HCT116 (cell line): Measurements from ENCODE around the gene GRM1. TPM values are rescaled to one million over a fixed set of nuclear protein-coding genes. Genes with fewer than 3 reads are reported as not detected.

Experiments
- ATAC-seq: fragments of 200-7000 bp; cut with Tn5 transposase; 2 replicates; pipeline ENCODE4 v1.9.1; 2020; ENCODE audit warnings: mild to moderate bottlenecking, moderate library complexity
- BruUV-seq: library from RNA; stranded (reverse); fragments of 400-500 nt; replicated peaks from 2 replicates; lab custom pipeline; 2021; lab: Mats Ljungman, UMichigan
- CTCF ChIA-PET: fragments of 300-600 bp; sonication (Branson Sonifier 250); formaldehyde crosslinking; loops from one replicate; lab custom pipeline; 2021; ENCODE audit warnings: antibody characterized with exemption; lab: Charles Lee
- POLR2A ChIA-PET: fragments of 300-600, 350-600 bp; sonication (Branson Sonifier 250); formaldehyde crosslinking; loops from one replicate; lab custom pipeline; 2021; ENCODE audit warnings: antibody characterized with exemption; lab: Charles Lee
- RAD21 ChIA-PET, 2 experiments: fragments of 300-600 bp; sonication (Branson Sonifier 250); formaldehyde crosslinking; loops; one replicate each; lab custom pipeline; 2023; ENCODE audit warnings: low total read pairs in 2 of 2; ENCODE audit not compliant: uncharacterized antibody in 2 of 2, unreplicated experiment in 2 of 2, low non-redundant PET in 1 of 2; lab: Charles Lee
- DNase-seq: peaks from one replicate; pipeline ENCODE4 v3.0.0-alpha.2; 2010; ENCODE audit warnings: low read depth, low spot score
- H2AFZ ChIP-seq: fragments of 200-600 bp; shearing (Covaris generic), sonication (generic); 2 replicates; pipeline ENCODE4 v1.6.1; 2017; ENCODE audit warnings: low read depth, mixed run types, mixed read lengths, antibody characterized with exemption, low read length; ENCODE audit not compliant: poor library complexity, severe bottlenecking
- H3K27ac ChIP-seq: 2 replicates; pipeline ENCODE4 v1.5.1; 2012; ENCODE audit warnings: low read depth, low read length
- H3K27me3 ChIP-seq: fragments of 200-600 bp; sonication (generic); 2 replicates; pipeline ENCODE4 v1.6.1; 2016; ENCODE audit warnings: mixed run types, low read length, mixed read lengths; ENCODE audit not compliant: insufficient read depth
- H3K36me3 ChIP-seq, 2 experiments: fragments of 200-500 bp in 1 of 2; fragments of 200-600 bp in 1 of 2; sonication (Bioruptor generic) in 1 of 2; sonication (generic) in 1 of 2; 2 replicates each; pipeline versions ENCODE4 v1.5.1 to v1.6.1; 2014 to 2016; ENCODE audit warnings: low read length in 2 of 2, inconsistent platforms in 1 of 2, mixed read lengths in 1 of 2, mixed run types in 1 of 2; ENCODE audit not compliant: insufficient read depth in 2 of 2, control insufficient read depth in 1 of 2
- H3K4me1 ChIP-seq, 2 experiments: fragments of 200-600 bp in 1 of 2; sonication (generic) in 1 of 2; 2 replicates each; pipeline versions ENCODE4 v1.5.1 to v1.6.1; 2012 to 2017; ENCODE audit warnings: low read length in 2 of 2, inconsistent platforms in 1 of 2, mild to moderate bottlenecking in 1 of 2, mixed read lengths in 1 of 2, mixed run types in 1 of 2, moderate library complexity in 1 of 2; ENCODE audit not compliant: insufficient read depth in 2 of 2, control insufficient read depth in 1 of 2
- H3K4me2 ChIP-seq: fragments of 200-600 bp; sonication (generic); 2 replicates; pipeline ENCODE4 v1.6.1; 2017; ENCODE audit warnings: mixed run types, low read length, mixed read lengths
- H3K4me3 ChIP-seq, 2 experiments: fragments of 200-600 bp in 1 of 2; sonication (generic) in 1 of 2; replicated peaks in 1 of 2; 2 replicates each; pipeline ENCODE4 v1.5.1; 2011 to 2016; ENCODE audit warnings: low read length in 2 of 2, control low read depth in 1 of 2, low read depth in 1 of 2, mild to moderate bottlenecking in 1 of 2, mixed read lengths in 1 of 2, mixed run types in 1 of 2
- H3K79me2 ChIP-seq: fragments of 200-600 bp; sonication (generic); 2 replicates; pipeline ENCODE4 v1.6.1; 2017; ENCODE audit warnings: mild to moderate bottlenecking, mixed run types, low read length, moderate library complexity, mixed read lengths; ENCODE audit not compliant: insufficient read depth
- H3K9ac ChIP-seq: fragments of 200-600 bp; sonication (generic); 2 replicates; pipeline ENCODE4 v1.6.1; 2016; ENCODE audit warnings: low read length, mixed read lengths
- H3K9me2 ChIP-seq: fragments of 200-600 bp; sonication (generic), shearing (Covaris generic); 2 replicates; pipeline ENCODE4 v1.6.1; 2017; ENCODE audit warnings: mixed run types, mild to moderate bottlenecking, moderate library complexity; ENCODE audit not compliant: insufficient read depth
- H3K9me3 ChIP-seq, 2 experiments: fragments of 200-500 bp in 1 of 2; fragments of 200-600 bp in 1 of 2; sonication (Bioruptor generic) in 1 of 2; sonication (generic) in 1 of 2; 2 replicates each; pipeline ENCODE4 v1.6.1; 2014 to 2017; ENCODE audit warnings: low read length in 2 of 2, mixed read lengths in 2 of 2, inconsistent platforms in 1 of 2, low read depth in 1 of 2, mild to moderate bottlenecking in 1 of 2, mixed run types in 1 of 2, moderate library complexity in 1 of 2; ENCODE audit not compliant: control insufficient read depth in 1 of 2, insufficient read depth in 1 of 2
- H4K20me1 ChIP-seq: fragments of 200-600 bp; sonication (generic), shearing (Covaris generic); 2 replicates; pipeline ENCODE4 v1.6.1; 2017; ENCODE audit warnings: mixed run types, mild to moderate bottlenecking, moderate library complexity; ENCODE audit not compliant: insufficient read depth
- ATF3 ChIP-seq: IDR thresholded peaks from 2 replicates; pipeline ENCODE4 v1.6.1; 2012
- CBX3 ChIP-seq: IDR thresholded peaks from 2 replicates; pipeline ENCODE4 v1.6.1; 2012; ENCODE audit warnings: low read depth
- ELF1 ChIP-seq: IDR thresholded peaks from 2 replicates; pipeline ENCODE4 v1.6.1; 2012; ENCODE audit warnings: low read depth, borderline replicate concordance
- FOSL1 ChIP-seq: IDR thresholded peaks from 2 replicates; pipeline ENCODE4 v1.6.1; 2012; ENCODE audit warnings: low read depth
- JUND ChIP-seq: IDR thresholded peaks from 2 replicates; pipeline ENCODE4 v1.6.1; 2012
- RAD21 ChIP-seq: IDR thresholded peaks from 2 replicates; pipeline ENCODE4 v1.6.1; 2012; ENCODE audit warnings: low read depth, mild to moderate bottlenecking
- REST ChIP-seq: IDR thresholded peaks from 2 replicates; pipeline ENCODE4 v1.6.1; 2012; ENCODE audit warnings: low read depth
- SP1 ChIP-seq: IDR thresholded peaks from 2 replicates; pipeline ENCODE4 v1.6.1; 2012; ENCODE audit warnings: low read depth
- YY1 ChIP-seq: IDR thresholded peaks from 2 replicates; pipeline ENCODE4 v1.6.1; 2011; ENCODE audit warnings: low read length, low read depth, moderate library complexity, mild to moderate bottlenecking; ENCODE audit not compliant: insufficient replicate concordance; ENCODE audit errors: extremely low read depth
- ZNF274 ChIP-seq: fragments of 200-500 bp; sonication (Bioruptor generic); IDR thresholded peaks from 2 replicates; pipeline ENCODE4 v1.6.1; 2014; ENCODE audit warnings: mild to moderate bottlenecking, low read depth, low read length, inconsistent platforms
- intact Hi-C: fragments of 100-400 bp; cut with micrococcal nuclease; formaldehyde crosslinking; loops from 2 replicates; pipeline ENCODE4 v1.10.0; 2022
- total RNA-seq: library from RNA; stranded (reverse); gene quantifications from one replicate; pipeline ENCODE4 v1.2.1, GENCODE V29; 2021; ENCODE audit not compliant: unreplicated experiment
- TF ChIP-seq, protein P1 (sequence below): IDR thresholded peaks from 2 replicates; pipeline ENCODE4 v1.6.1; 2011; ENCODE audit warnings: mild to moderate bottlenecking, low read length, moderate library complexity; ENCODE audit not compliant: insufficient replicate concordance; ENCODE audit errors: extremely low read depth
- TF ChIP-seq, protein P2 (sequence below), 3 experiments: fragments of 200-600 bp in 1 of 3; sonication (generic) in 1 of 3; IDR thresholded peaks in 2 of 3; conservative IDR thresholded peaks in 1 of 3; 2 replicates each; pipeline ENCODE4 v1.5.1; 2012 to 2017; ENCODE audit warnings: low read depth in 2 of 3, low read length in 2 of 3, antibody characterized with exemption in 1 of 3, borderline replicate concordance in 1 of 3, control low read depth in 1 of 3, mild to moderate bottlenecking in 1 of 3, mixed read lengths in 1 of 3, mixed run types in 1 of 3, moderate library complexity in 1 of 3; ENCODE audit not compliant: insufficient read depth in 1 of 3

Gene GRM1
- total RNA-seq, 1 experiment from 2014 or later: not detected

GRCh38 chr6:146103416-146104072, 74.7 kb downstream of the GRM1 start:
- no TSS peak for BruUV-seq
- ChIA-PET CTCF (no interaction called here), RAD21 (no interaction called here), POLR2A (no interaction called here)
- Histone ChIP-seq H3K27ac (no peak overlapping the region), H3K36me3 (no peaks in the 10 kb centered on the region), H3K79me2 (no peaks in the 10 kb centered on the region), H2AFZ (no peak overlapping the region), H3K4me2 (no peak overlapping the region), H3K9me3 (no peaks in the 10 kb centered on the region), H3K4me3 (no peak overlapping the region), H3K27me3 (peaks cover 11% of the 10 kb centered on the region; the same call in 1 of the 2 replicates), H4K20me1 (no peaks in the 10 kb centered on the region), H3K9ac (no peak overlapping the region), H3K4me1 (no peaks in the 10 kb centered on the region), H3K9me2 (no peaks in the 10 kb centered on the region)
- ATAC-seq (no peak), DNase-seq (no peak)
- intact Hi-C loops: no loop called here
- TF ChIP-seq YY1: no peak
- TF ChIP-seq, protein P1, sequence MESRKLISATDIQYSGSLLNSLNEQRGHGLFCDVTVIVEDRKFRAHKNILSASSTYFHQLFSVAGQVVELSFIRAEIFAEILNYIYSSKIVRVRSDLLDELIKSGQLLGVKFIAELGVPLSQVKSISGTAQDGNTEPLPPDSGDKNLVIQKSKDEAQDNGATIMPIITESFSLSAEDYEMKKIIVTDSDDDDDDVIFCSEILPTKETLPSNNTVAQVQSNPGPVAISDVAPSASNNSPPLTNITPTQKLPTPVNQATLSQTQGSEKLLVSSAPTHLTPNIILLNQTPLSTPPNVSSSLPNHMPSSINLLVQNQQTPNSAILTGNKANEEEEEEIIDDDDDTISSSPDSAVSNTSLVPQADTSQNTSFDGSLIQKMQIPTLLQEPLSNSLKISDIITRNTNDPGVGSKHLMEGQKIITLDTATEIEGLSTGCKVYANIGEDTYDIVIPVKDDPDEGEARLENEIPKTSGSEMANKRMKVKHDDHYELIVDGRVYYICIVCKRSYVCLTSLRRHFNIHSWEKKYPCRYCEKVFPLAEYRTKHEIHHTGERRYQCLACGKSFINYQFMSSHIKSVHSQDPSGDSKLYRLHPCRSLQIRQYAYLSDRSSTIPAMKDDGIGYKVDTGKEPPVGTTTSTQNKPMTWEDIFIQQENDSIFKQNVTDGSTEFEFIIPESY: no peak

DNA sequence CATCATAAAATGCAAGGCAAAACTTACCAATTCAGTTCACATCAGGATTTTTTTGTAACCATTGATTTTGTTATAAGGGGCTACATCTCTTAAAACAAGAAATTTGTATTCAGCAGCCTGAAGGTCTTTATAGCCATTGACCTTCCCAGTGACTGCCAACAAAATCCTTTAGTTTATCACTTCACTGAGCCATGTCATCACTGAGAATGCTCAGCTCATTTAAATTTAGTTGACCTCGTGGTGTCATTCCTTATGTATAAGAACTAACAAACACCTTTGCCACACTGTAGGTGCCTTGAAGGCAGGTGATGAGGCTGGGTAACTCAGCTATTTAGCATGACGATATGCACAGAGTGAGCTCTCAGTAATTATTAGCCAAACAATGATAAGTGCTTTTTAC, 77.7 kb downstream of the GRM1 start:
- Histone ChIP-seq H3K79me2 (no peaks in the 10 kb centered on the region), H3K36me3 (no peaks in the 10 kb centered on the region), H3K9ac (no peak overlapping the region), H2AFZ (no peak overlapping the region), H3K27ac (no peak overlapping the region), H3K27me3 (peaks cover 11% of the 10 kb centered on the region; the same call in 1 of the 2 replicates), H4K20me1 (no peaks in the 10 kb centered on the region), H3K4me2 (no peak overlapping the region), H3K4me3 (no peak overlapping the region), H3K4me1 (no peaks in the 10 kb centered on the region), H3K9me3 (no peaks in the 10 kb centered on the region), H3K9me2 (no peaks in the 10 kb centered on the region)
- BruUV-seq: no TSS peak
- DNase-seq (no peak), ATAC-seq (no peak)
- ChIA-PET POLR2A (no interaction called here), CTCF (no interaction called here), RAD21 (no interaction called here)
- intact Hi-C loops: no loop called here
- TF ChIP-seq ZNF274 (no peak), ELF1 (no peak), ATF3 (no peak), SP1 (no peak), REST (no peak), FOSL1 (no peak), JUND (no peak), RAD21 (no peak), CBX3 (no peak)
- TF ChIP-seq, protein P2, sequence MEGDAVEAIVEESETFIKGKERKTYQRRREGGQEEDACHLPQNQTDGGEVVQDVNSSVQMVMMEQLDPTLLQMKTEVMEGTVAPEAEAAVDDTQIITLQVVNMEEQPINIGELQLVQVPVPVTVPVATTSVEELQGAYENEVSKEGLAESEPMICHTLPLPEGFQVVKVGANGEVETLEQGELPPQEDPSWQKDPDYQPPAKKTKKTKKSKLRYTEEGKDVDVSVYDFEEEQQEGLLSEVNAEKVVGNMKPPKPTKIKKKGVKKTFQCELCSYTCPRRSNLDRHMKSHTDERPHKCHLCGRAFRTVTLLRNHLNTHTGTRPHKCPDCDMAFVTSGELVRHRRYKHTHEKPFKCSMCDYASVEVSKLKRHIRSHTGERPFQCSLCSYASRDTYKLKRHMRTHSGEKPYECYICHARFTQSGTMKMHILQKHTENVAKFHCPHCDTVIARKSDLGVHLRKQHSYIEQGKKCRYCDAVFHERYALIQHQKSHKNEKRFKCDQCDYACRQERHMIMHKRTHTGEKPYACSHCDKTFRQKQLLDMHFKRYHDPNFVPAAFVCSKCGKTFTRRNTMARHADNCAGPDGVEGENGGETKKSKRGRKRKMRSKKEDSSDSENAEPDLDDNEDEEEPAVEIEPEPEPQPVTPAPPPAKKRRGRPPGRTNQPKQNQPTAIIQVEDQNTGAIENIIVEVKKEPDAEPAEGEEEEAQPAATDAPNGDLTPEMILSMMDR (IDR thresholded peaks at IDR 0.05 in 2 of 3, conservative IDR thresholded peaks at IDR 0.05 in 1 of 3; ENCODE audit: borderline replicate concordance in 1 of 3, insufficient read depth in 1 of 3, low read depth in 2 of 3, low read length in 2 of 3): no peak
